HS-5 (cell line): ENCODE data around the gene MMP1.
A peak's percentile ranks its signal among the peaks of the same experiment; 100 is the strongest.

Experiments
- DNase-seq: peaks from one replicate; pipeline ENCODE4 v3.0.0-alpha.2; 2012; ENCODE audit warnings: low read depth

MMP1 gene

DNA sequence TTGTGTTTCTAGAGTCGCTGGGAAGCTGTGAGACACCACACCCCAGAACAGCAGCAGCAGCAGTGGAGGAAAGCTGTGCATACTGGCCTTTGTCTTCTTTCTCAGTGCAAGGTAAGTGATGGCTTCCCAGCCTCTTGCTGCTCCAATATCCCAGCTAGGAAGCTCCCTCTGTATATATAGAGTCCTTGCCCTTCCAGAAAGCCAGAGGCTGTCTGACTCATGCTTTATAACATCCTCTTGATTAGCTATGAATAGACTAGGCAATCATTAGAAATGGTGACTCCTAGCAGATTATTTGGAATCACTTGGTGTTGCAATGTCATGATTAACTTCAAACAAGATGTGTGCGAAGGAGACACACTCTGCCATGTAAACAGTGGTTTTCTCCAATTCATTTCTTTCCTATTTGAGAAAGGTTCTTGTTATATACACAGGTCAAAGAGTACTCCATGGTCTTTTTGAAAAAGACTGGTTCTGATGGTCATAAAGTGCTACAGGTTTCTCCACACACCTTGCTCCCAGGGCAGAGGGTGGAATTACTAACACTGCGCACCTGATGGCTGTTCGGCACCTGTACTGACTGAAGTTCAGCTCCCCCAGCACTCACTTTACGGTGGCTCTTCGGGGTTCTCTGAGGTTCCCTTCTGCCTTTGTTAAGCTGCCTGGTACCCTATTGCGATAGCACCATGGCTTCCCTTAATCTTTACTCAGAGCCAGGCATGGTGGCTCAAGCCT is at the start of gene MMP1:
Gene MMP1, minus strand, starts transcription at position 149 of the 735 bp plus-strand sequence. Its CDS starts 68 bp downstream, at position 81.
- DNase-seq, result peak; percentile 68

DNA sequence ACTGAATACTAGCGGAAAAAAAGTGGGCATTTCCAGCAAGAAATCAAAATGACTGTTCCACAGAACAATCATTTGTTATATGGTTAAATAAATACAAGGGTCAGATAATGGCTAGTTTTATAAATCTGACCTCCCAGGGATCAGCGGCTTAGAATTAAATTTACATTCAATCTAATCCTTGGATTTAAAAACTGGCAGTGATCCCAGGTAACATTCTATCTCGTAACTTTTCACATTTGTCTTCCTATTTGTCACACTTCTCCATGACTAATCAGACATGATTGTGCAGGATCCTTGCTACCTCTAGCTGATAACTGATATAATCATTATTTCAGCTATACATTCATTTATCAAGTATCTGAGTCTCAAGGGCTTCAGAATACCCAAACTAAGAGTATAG is 48.3 kb upstream of the MMP1 start:
- no peak for DNase-seq

GRCh38 chr11:102843489-102843888 is 45.5 kb upstream of the MMP1 start, which contains the start of gene MMP3:
Gene MMP3 (minus strand): TSS chr11:102843609. CDS start chr11:102843546, 63 bp downstream.
- peak; percentile 84 for DNase-seq

- DNase-seq, result no peak
These were observed 45.0 kb upstream of the MMP1 start for GRCh38 chr11:102842930-102843329.

DNA sequence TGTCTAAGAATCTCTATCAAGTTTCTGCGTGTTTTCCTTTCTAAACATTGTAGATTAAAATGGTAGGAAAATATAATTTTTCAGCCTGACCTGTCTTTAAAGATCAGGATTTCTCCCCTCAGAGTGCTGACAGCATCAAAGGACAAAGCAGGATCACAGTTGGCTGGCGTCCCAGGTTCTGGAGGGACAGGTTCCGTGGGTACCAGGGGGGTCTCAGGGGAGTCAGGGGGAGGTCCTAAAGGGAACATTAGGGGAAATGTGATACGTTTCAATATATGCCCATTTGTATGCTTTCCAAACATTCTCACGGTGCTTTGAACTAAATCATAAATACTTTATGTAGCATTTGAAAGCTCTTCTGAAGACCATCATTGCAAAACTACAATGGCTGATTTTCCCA is 42.1 kb upstream of the MMP1 start:
- DNase-seq, result no peak

GRCh38 chr11:102837646-102838045 is 39.7 kb upstream of the MMP1 start:
- no peak for DNase-seq

GRCh38 chr11:102837156-102837555 is 39.2 kb upstream of the MMP1 start:
- no peak for DNase-seq

DNA sequence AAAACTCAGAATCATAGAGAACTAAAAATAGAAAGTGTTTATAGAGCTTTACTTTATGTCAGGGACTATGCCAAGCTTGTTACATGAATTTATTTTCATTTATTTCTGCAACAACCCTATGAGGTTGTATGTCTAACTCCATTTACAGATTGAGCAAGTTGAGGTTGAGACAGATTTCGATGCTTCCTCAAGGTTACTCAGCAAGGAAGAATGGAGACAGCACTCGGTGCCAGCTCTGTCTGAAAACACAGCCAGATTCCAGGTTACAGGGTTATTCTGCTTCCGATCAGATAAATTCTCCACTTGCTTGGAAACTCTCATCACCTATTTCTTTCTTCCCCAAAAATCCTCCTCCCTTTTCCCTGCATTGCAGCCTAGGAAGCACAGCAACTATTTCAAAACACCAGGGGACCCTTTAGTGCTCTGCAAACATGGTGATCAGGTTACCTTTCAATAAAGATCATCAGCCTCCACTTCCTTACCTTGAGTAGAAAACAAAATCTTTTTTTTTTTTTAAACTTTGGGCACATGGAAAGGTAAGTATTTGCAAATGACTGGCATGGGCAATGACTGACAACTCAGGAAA is 38.4 kb upstream of the MMP1 start:
- DNase-seq, result no peak

GRCh38 chr11:102833731-102834130 is 35.8 kb upstream of the MMP1 start:
- no peak for DNase-seq

DNA sequence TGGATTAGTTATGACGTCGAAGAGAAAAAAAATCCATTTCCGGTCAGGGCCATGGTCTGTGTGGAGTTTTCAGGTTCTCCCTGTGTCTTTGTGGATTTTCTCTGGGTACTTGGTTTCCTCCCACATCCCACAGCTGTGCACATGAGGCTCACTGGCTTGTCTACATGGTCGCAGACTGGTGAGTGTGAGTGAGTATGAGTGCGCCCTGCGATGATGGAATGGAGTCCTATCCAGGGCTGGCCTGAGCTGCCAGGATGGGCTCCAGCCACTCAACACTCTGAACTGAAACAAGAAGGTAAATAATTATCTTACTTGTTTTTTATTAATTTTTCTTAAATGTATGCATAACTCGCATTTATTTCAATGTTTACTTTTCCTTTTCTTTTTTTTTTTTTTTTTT is 34.7 kb upstream of the MMP1 start:
- no peak for DNase-seq

- no peak for DNase-seq
These were observed 33.8 kb upstream of the MMP1 start for GRCh38 chr11:102831489-102832440.

DNA sequence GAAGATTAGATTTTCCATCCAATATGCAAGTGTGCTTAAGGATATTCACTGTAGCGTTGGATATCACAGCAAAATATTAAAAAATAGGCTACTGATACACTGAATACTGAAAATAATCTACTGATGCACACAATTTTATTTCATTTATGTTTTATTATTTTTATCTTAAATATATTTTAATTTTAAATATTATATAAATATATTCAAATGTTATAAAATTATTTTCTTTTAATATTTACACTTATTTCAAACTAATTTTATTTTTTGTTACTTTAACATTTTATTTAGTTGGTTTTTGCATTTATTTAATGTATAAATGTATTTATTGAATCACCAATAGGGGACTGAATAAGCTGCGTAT is 33.1 kb upstream of the MMP1 start:
- no peak for DNase-seq

GRCh38 chr11:102830001-102830727 is 32.2 kb upstream of the MMP1 start:
- DNase-seq, result no peak

- no peak for DNase-seq
These were observed 31.5 kb upstream of the MMP1 start for GRCh38 chr11:102829316-102830000.

- DNase-seq, result no peak
These were observed 26.6 kb upstream of the MMP1 start for GRCh38 chr11:102824556-102824955.

GRCh38 chr11:102819491-102819890 is 21.5 kb upstream of the MMP1 start:
- DNase-seq, result no peak

DNA sequence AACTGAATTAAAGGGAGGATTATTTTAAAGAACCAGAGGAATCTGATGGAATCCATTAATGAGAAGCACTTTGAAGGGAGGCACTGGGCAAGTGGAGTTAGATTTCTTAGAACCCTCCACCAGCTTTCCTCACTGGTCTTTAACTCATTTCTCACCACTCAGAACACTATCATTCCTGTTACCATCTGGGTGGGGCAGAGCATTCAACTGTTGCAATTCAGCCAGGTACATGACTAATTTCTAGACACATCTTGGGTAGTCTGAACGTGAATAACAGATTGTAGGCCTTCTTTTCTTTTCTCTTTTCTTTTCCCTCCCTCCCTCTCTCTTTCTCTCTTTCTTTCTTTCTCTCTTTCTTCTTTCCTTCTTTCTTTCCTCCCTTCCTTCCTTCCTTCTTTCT is 15.5 kb upstream of the MMP1 start:
- DNase-seq, result no peak

DNA sequence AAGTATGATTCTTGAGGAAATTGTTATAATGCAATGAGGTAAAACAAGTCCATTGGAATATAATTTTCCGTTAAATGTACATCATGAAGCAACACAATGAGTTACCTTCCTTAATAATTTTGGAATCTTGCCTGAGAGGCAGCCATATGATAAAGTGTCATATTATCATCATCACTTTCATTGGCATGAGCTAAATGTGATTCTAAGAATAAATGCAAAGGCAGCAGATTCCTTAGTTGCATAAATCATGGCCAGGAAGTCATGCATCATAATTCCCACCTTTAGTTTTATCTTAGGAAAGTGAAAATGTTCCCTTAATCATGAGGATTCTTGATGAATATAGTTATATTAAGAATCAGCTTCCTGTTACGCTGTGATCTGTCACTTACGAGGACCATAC is 14.2 kb upstream of the MMP1 start:
- no peak for DNase-seq

DNA sequence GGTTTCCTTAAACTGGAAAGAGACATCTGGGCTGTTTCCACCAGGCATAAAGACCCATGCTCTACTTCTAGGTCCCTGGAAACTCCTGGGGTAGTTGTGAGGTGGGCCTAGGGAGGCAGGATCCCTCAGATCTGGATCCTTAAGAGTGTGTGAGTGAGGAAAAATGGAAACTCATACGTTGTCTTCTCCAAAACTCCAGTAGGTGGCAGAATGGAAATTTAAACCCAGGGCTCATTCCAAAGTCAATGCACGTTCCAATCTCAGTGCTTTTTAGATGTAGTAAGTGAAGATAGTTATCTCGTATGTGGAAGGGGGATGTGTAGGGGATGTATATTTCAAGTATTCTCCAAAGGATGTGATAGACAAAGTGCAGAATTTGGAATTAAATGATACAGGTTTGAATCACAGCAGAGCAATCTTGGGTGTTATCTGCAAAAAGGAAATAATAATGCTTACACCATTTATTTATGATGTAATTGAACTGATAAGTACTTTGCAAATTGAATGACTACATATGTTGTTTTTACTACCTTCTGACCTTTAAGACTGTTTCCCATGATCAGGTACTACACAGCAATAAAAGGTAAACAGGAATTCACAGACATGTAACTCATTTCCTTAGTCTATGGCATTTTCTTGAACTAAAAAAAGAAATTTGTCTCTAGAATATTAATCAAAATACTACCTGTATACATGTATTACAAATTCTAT is 13.1 kb upstream of the MMP1 start:
- DNase-seq, result no peak

GRCh38 chr11:102809971-102810370 is 12.0 kb upstream of the MMP1 start:
- no peak for DNase-seq

DNA sequence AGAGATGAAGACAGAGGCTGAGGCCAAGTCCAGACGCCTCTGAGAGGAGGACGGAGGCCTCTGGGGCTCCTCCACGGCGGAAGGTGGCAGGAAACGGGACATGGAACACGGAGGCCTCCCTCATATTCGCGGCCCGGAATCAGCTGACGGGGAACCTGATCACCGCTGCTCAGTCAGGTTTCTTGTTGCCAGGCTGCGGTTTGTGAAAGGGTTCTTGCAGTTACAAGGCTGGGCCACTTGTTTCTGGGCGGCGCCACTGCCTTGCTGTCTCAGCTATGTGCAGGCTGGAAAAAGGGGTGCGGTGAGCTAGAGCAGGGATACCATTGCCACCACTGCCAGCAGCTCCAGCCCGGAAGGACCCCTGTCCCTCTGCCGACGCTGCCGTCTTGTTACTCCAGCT is 10.0 kb upstream of the MMP1 start:
- DNase-seq, result no peak
